HG02870 (cell line): Measurements from ENCODE around the gene PSMD13.
"Not testable (repeated sequence)": the region's sequence is repeated elsewhere in the genome, so short reads cannot be mapped to it uniquely, and the experiment has no call there.

Experiments
- ATAC-seq: cut with Tn5 transposase; IDR thresholded peaks from one replicate; pipeline ENCODE4 v1.9.1; 2021; ENCODE audit warnings: mild to moderate bottlenecking, moderate library complexity; ENCODE audit not compliant: unreplicated experiment

Gene PSMD13

GRCh38 chr11:285894-286220, 49.1 kb downstream of the PSMD13 start:
- no peak for ATAC-seq

- ATAC-seq = not testable (repeated sequence)
Measured at GRCh38 chr11:286977-287820, 50.4 kb downstream of the PSMD13 start.

- no peak for ATAC-seq
Measured at GRCh38 chr11:287821-288477, 51.2 kb downstream of the PSMD13 start.

- ATAC-seq = peak; percentile 67
Measured at GRCh38 chr11:288478-289397, 52.0 kb downstream of the PSMD13 start, which contains the start of gene PGGHG. Gene PGGHG (plus strand): TSS chr11:289126. CDS start chr11:289817, 691 bp downstream.

- no peak for ATAC-seq
Measured at GRCh38 chr11:289398-289711, 52.6 kb downstream of the PSMD13 start.

GRCh38 chr11:289712-290620, 53.2 kb downstream of the PSMD13 start:
- no peak for ATAC-seq

GRCh38 chr11:290621-291231, 54.0 kb downstream of the PSMD13 start:
- ATAC-seq = no peak

- no peak for ATAC-seq
Measured at GRCh38 chr11:291281-292210, 54.8 kb downstream of the PSMD13 start.

- ATAC-seq = no peak
Measured at GRCh38 chr11:292211-293121, 55.7 kb downstream of the PSMD13 start.

- ATAC-seq = no peak
Measured at GRCh38 chr11:293271-293851, 56.6 kb downstream of the PSMD13 start.

- ATAC-seq = no peak
Measured at GRCh38 chr11:293852-294661, 57.3 kb downstream of the PSMD13 start.

- no peak for ATAC-seq
Measured at GRCh38 chr11:294780-295179, 58.0 kb downstream of the PSMD13 start.

- no peak for ATAC-seq
Measured at GRCh38 chr11:295351-296170, 58.8 kb downstream of the PSMD13 start.

- ATAC-seq = no peak
Measured at GRCh38 chr11:296171-297050, 59.6 kb downstream of the PSMD13 start.

- ATAC-seq = no peak
Measured at GRCh38 chr11:297051-297585, 60.3 kb downstream of the PSMD13 start.
